ENCODE results near the gene S1PR3. TPM values are rescaled to one million over a fixed set of nuclear protein-coding genes. Genes with fewer than 3 reads are reported as not detected.

S1PR3 gene
- total and polyA plus RNA-seq, 2 donors (not counting 3 experiments of a cell fraction or from before 2014, with no cell fraction given): 12.5 to 25.8 TPM

GRCh38 chr9:89047667-89048066 lies 56.4 kb downstream of the S1PR3 start:
- no peaks in the 10 kb centered on the region for H4K20me1 ChIP-seq (replicated peaks; ENCODE audit: control insufficient read depth, extremely low read depth, insufficient read depth, low read length)
- H3K4me3 ChIP-seq (replicated peaks in 1 of 3; ENCODE audit: insufficient read depth in 1 of 3, low read depth in 1 of 3, low read length in 3 of 3): no peak overlapping the region
- H3K4me1 ChIP-seq (ENCODE audit: control insufficient read depth, extremely low read depth, insufficient read depth, low read length): peaks cover 4% of the 10 kb centered on the region
- H3K27me3 ChIP-seq (ENCODE audit: control insufficient read depth in 2 of 2, insufficient read depth in 2 of 2, low read length in 2 of 2): no peaks in the 10 kb centered on the region
- H3K9me3 ChIP-seq (replicated peaks; ENCODE audit: control insufficient read depth, insufficient read depth, low read length): no peaks in the 10 kb centered on the region
- POLR2A ChIA-PET: no interaction called here
- TF ChIP-seq MYC (IDR thresholded peaks at IDR 0.05; ENCODE audit: low read depth, low read length): no peak
- no peak overlapping the region for H3K4me2 ChIP-seq (ENCODE audit: insufficient read depth, low read length)
- H3K27ac ChIP-seq (ENCODE audit: insufficient read depth, low read depth, low read length): no peak overlapping the region
- no TSS peak for BruUV-seq (replicated peaks)
- H3K9ac ChIP-seq (replicated peaks; ENCODE audit: extremely low read depth, insufficient read depth, low read length): no peak overlapping the region
- dilution Hi-C loops (cut with MboI; ENCODE audit: extremely low pct_ligation_motif_present, low sequenced_read_pairs) (no loop called here), intact Hi-C loops (cut with micrococcal nuclease) (loop anchor here (10.0 kb wide), 1 partner anchor 227 kb away; no protein-coding TSS in a partner anchor)
- no peaks in the 10 kb centered on the region for H3K36me3 ChIP-seq (ENCODE audit: control insufficient read depth in 2 of 2, extremely low read depth in 1 of 2, insufficient read depth in 2 of 2, low read length in 2 of 2)
- FAIRE-seq: no peak
- no peak for DNase-seq (ENCODE audit: low read depth, low spot score)
- H2AFZ ChIP-seq (ENCODE audit: low read depth, low read length): no peak overlapping the region
- H3K79me2 ChIP-seq (ENCODE audit: control insufficient read depth, insufficient read depth, low read length): no peaks in the 10 kb centered on the region
- no peaks in the 10 kb centered on the region for H3K9me1 ChIP-seq (replicated peaks; ENCODE audit: control insufficient read depth, extremely low read depth, insufficient read depth, low read length)
- CTCF ChIA-PET: interaction anchor here (1.1 kb wide), 1 partner anchor 14 kb away, joined by 3 read pairs; no protein-coding TSS in a partner anchor

DNA sequence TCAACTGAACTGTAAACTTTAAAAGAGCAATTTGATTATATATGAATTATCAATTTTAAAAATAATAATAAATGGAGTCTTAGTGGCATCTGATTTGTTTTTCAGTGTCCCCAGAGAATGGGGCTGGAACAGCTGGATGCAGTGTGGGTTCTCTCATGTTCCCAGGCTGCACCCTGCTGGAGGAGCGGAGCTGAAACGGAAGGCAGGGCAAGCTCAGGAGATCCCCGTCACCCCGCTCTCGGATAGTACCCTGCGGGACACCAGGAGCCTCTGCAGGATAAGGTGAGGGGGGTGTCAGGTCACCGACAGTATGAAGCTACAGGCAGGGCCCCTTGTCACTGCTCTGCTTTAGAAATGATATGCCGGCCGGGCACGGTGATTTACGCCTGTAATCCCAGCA lies 57.3 kb downstream of the S1PR3 start:
- Histone ChIP-seq H2AFZ (ENCODE audit: low read depth, low read length) (no peak overlapping the region), H3K4me1 (ENCODE audit: control insufficient read depth, extremely low read depth, insufficient read depth, low read length) (peaks cover 4% of the 10 kb centered on the region), H3K9me1 (replicated peaks; ENCODE audit: control insufficient read depth, extremely low read depth, insufficient read depth, low read length) (no peaks in the 10 kb centered on the region), H3K27me3 (ENCODE audit: control insufficient read depth in 2 of 2, insufficient read depth in 2 of 2, low read length in 2 of 2) (no peaks in the 10 kb centered on the region), H3K4me3 (replicated peaks in 1 of 3; ENCODE audit: insufficient read depth in 1 of 3, low read depth in 1 of 3, low read length in 3 of 3) (no peak overlapping the region), H3K79me2 (ENCODE audit: control insufficient read depth, insufficient read depth, low read length) (no peaks in the 10 kb centered on the region), H3K9ac (replicated peaks; ENCODE audit: extremely low read depth, insufficient read depth, low read length) (no peak overlapping the region), H3K4me2 (ENCODE audit: insufficient read depth, low read length) (no peak overlapping the region), H3K36me3 (ENCODE audit: control insufficient read depth in 2 of 2, extremely low read depth in 1 of 2, insufficient read depth in 2 of 2, low read length in 2 of 2) (no peaks in the 10 kb centered on the region), H3K27ac (ENCODE audit: insufficient read depth, low read depth, low read length) (no peak overlapping the region), H3K9me3 (replicated peaks; ENCODE audit: control insufficient read depth, insufficient read depth, low read length) (no peaks in the 10 kb centered on the region), H4K20me1 (replicated peaks; ENCODE audit: control insufficient read depth, extremely low read depth, insufficient read depth, low read length) (no peaks in the 10 kb centered on the region)
- POLR2A ChIA-PET: no interaction called here
- intact Hi-C loops (cut with micrococcal nuclease): loop anchor here (10.0 kb wide), 1 partner anchor 226 kb away; no protein-coding TSS in a partner anchor
- TF ChIP-seq MYC (IDR thresholded peaks at IDR 0.05; ENCODE audit: low read depth, low read length): no peak
- no peak for TF ChIP-seq MAX (IDR thresholded peaks at IDR 0.05; ENCODE audit: insufficient read depth, insufficient read length)
- TF ChIP-seq CTCF (IDR thresholded peaks at IDR 0.05; ENCODE audit: extremely low read depth in 1 of 2, insufficient read depth in 1 of 2, low read depth in 1 of 2, low read length in 2 of 2): no peak
- TF ChIP-seq POLR2AphosphoS5 (IDR thresholded peaks at IDR 0.05; ENCODE audit: insufficient read depth, low read depth, low read length): no peak
- TF ChIP-seq POLR2A (IDR thresholded peaks at IDR 0.05; ENCODE audit: low read depth, low read length): no peak
- no peak for TF ChIP-seq EZH2 (IDR thresholded peaks at IDR 0.05; ENCODE audit: borderline replicate concordance, low read depth, low read length, severe bottlenecking)
- TF ChIP-seq JUN (IDR thresholded peaks at IDR 0.05; ENCODE audit: borderline replicate concordance, insufficient read depth, insufficient read length, low read depth): no peak
- no peak for TF ChIP-seq FOS (IDR thresholded peaks at IDR 0.05; ENCODE audit: borderline replicate concordance, insufficient read depth, low read length)
- no peak for TF ChIP-seq GATA2 (IDR thresholded peaks at IDR 0.05; ENCODE audit: insufficient read depth, insufficient read length, low read depth, low read length)
- no TSS peak for BruUV-seq (replicated peaks)
- dilution Hi-C loops (cut with MboI; ENCODE audit: extremely low pct_ligation_motif_present, low sequenced_read_pairs): no loop called here
- FAIRE-seq (no peak), DNase-seq (ENCODE audit: low read depth, low spot score) (no peak)
- CTCF ChIA-PET: interaction anchor here (1.7 kb wide), 1 partner anchor 230 kb away, joined by 3 read pairs; no protein-coding TSS in a partner anchor

Measured in endothelial cell of umbilical vein (primary cell).